MM.1S (cell line): ENCODE measurements around the gene C7orf33.

ENCODE experiments used
- DNase-seq: peaks from one replicate; pipeline ENCODE4 v3.0.0-alpha.2; 2015
- H2AFZ ChIP-seq: fragments of 300-600 bp; sonication (generic); 2 replicates; pipeline ENCODE4 v1.6.0; 2016; ENCODE audit warnings: antibody characterized with exemption, low read length
- H3F3A ChIP-seq: fragments of 300-600 bp; sonication (generic); 2 replicates; pipeline ENCODE4 v1.6.1; 2016; ENCODE audit warnings: mild to moderate bottlenecking, antibody characterized with exemption, low read length, moderate library complexity, mixed read lengths; ENCODE audit not compliant: insufficient read depth
- H3K27ac ChIP-seq: fragments of 300-600 bp; sonication (generic); 2 replicates; pipeline ENCODE4 v1.5.1; 2016; ENCODE audit warnings: mild to moderate bottlenecking, low read length
- H3K27me3 ChIP-seq: fragments of 300-600 bp; sonication (generic); replicated peaks from 2 replicates; pipeline ENCODE4 v1.6.0; 2016; ENCODE audit warnings: low read length; ENCODE audit not compliant: insufficient read depth
- H3K36me3 ChIP-seq: fragments of 300-600 bp; sonication (generic); replicated peaks from 2 replicates; pipeline ENCODE4 v1.6.1; 2016; ENCODE audit warnings: mild to moderate bottlenecking, low read length, mixed read lengths; ENCODE audit not compliant: insufficient read depth
- H3K4me1 ChIP-seq: fragments of 300-600 bp; sonication (generic); 2 replicates; pipeline ENCODE4 v1.6.1; 2016; ENCODE audit warnings: low read length, mixed read lengths
- H3K4me2 ChIP-seq: fragments of 300-600 bp; sonication (generic); 2 replicates; pipeline ENCODE4 v1.6.0; 2016; ENCODE audit warnings: low read depth, low read length
- H3K4me3 ChIP-seq: fragments of 300-600 bp; sonication (generic); 2 replicates; pipeline ENCODE4 v1.5.1; 2016; ENCODE audit warnings: low read length, mixed read lengths
- H3K79me2 ChIP-seq: fragments of 300-600 bp; sonication (generic); 2 replicates; pipeline ENCODE4 v1.6.1; 2016; ENCODE audit warnings: mixed run types, low read length, mixed read lengths
- H3K9ac ChIP-seq: fragments of 300-600 bp; sonication (generic); 2 replicates; pipeline ENCODE4 v1.6.1; 2016; ENCODE audit warnings: low read length, mixed read lengths
- H3K9me2 ChIP-seq: fragments of 300-600 bp; sonication (generic); replicated peaks from 2 replicates; pipeline ENCODE4 v1.6.1; 2016; ENCODE audit warnings: mild to moderate bottlenecking, low read length, mixed read lengths; ENCODE audit not compliant: insufficient read depth
- H3K9me3 ChIP-seq: fragments of 300-600 bp; sonication (generic); replicated peaks from 2 replicates; pipeline ENCODE4 v1.6.1; 2016; ENCODE audit warnings: mild to moderate bottlenecking, low read length, mixed read lengths; ENCODE audit not compliant: insufficient read depth
- H4K20me1 ChIP-seq: fragments of 300-600 bp; sonication (generic); 2 replicates; pipeline ENCODE4 v1.6.1; 2016; ENCODE audit warnings: mild to moderate bottlenecking, low read length, moderate library complexity, mixed read lengths; ENCODE audit not compliant: insufficient read depth
- CTCF ChIP-seq: fragments of 300-600 bp; sonication (generic); IDR thresholded peaks from 2 replicates; pipeline ENCODE4 v1.5.1; 2016; ENCODE audit warnings: antibody characterized with exemption, low read length, mixed read lengths
- EZH2 ChIP-seq: fragments of 300-600 bp; sonication (generic); optimal IDR thresholded peaks from 2 replicates; pipeline ENCODE3; 2017; ENCODE audit warnings: low read depth, mild to moderate bottlenecking, antibody characterized with exemption, low read length, mixed read lengths
- EZH2phosphoT487 ChIP-seq: fragments of 300-600 bp; sonication (generic); IDR thresholded peaks from 2 replicates; pipeline ENCODE4 v1.6.1; 2018; ENCODE audit warnings: antibody characterized with exemption, low read length

C7orf33 gene

GRCh38 chr7:148584154-148584827 lies 6.3 kb upstream of the C7orf33 start:
- peak overlapping the region; percentile 32 for H2AFZ ChIP-seq
- no peaks in the 10 kb centered on the region for H3K79me2 ChIP-seq
- H3K9ac ChIP-seq = peak overlapping the region; percentile 0; the same call in 1 of the 2 replicates
- H3K27ac ChIP-seq = peak overlapping the region; percentile 36; the same call in 1 of the 2 replicates
- peak overlapping the region; percentile 28 for H3K4me3 ChIP-seq
- peak overlapping the region; percentile 69 for H3K4me2 ChIP-seq
- peaks cover 18% of the 10 kb centered on the region for H3K4me1 ChIP-seq
- no peaks in the 10 kb centered on the region for H4K20me1 ChIP-seq
- peak; percentile 70 for DNase-seq
- no peaks in the 10 kb centered on the region for H3K27me3 ChIP-seq
- no peaks in the 10 kb centered on the region for H3K36me3 ChIP-seq
- H3K9me2 ChIP-seq = no peaks in the 10 kb centered on the region
- TF ChIP-seq EZH2phosphoT487 = no peak
- no peak for TF ChIP-seq EZH2
- no peak for TF ChIP-seq CTCF
- H3F3A ChIP-seq = peaks cover 10% of the 10 kb centered on the region; the same call in 1 of the 2 replicates
- no peaks in the 10 kb centered on the region for H3K9me3 ChIP-seq

- Histone ChIP-seq H3K9ac (no peak overlapping the region), H3K4me3 (no peak overlapping the region), H3K9me3 (no peaks in the 10 kb centered on the region), H3K27ac (no peak overlapping the region), H4K20me1 (no peaks in the 10 kb centered on the region), H3K4me1 (peaks cover 18% of the 10 kb centered on the region), H3K4me2 (no peak overlapping the region), H3K27me3 (no peaks in the 10 kb centered on the region), H3K79me2 (no peaks in the 10 kb centered on the region), H3K36me3 (no peaks in the 10 kb centered on the region), H3K9me2 (no peaks in the 10 kb centered on the region), H2AFZ (no peak overlapping the region), H3F3A (peaks cover 10% of the 10 kb centered on the region; the same call in 1 of the 2 replicates)
- no peak for DNase-seq
- TF ChIP-seq CTCF = no peak
- TF ChIP-seq EZH2phosphoT487 = no peak
- no peak for TF ChIP-seq EZH2
These were observed 5.2 kb upstream of the C7orf33 start for GRCh38 chr7:148585399-148585798.

- Histone ChIP-seq H3K27me3 (no peaks in the 10 kb centered on the region), H3K27ac (no peak overlapping the region), H3K79me2 (no peaks in the 10 kb centered on the region), H3K9me3 (no peaks in the 10 kb centered on the region), H2AFZ (no peak overlapping the region), H3K4me3 (no peak overlapping the region), H3K9me2 (no peaks in the 10 kb centered on the region), H3K36me3 (no peaks in the 10 kb centered on the region), H3K4me2 (no peak overlapping the region), H3K4me1 (peaks cover 18% of the 10 kb centered on the region), H3K9ac (no peak overlapping the region), H3F3A (peaks cover 10% of the 10 kb centered on the region; the same call in 1 of the 2 replicates), H4K20me1 (no peaks in the 10 kb centered on the region)
- peak; percentile 2 for DNase-seq
- TF ChIP-seq EZH2phosphoT487 = no peak
- TF ChIP-seq CTCF = no peak
- no peak for TF ChIP-seq EZH2
These were observed 3.5 kb upstream of the C7orf33 start for GRCh38 chr7:148587076-148587475.
